ENCODE results near the gene SPRR2A. TPM values are rescaled to one million over a fixed set of nuclear protein-coding genes. Genes with fewer than 3 reads are reported as not detected.
"Not testable (repeated sequence)": the region's sequence is repeated elsewhere in the genome, so short reads cannot be mapped to it uniquely, and the experiment has no call there.

The SPRR2A gene
- total RNA-seq, 3 donors from 2014 or later, result not detected

DNA sequence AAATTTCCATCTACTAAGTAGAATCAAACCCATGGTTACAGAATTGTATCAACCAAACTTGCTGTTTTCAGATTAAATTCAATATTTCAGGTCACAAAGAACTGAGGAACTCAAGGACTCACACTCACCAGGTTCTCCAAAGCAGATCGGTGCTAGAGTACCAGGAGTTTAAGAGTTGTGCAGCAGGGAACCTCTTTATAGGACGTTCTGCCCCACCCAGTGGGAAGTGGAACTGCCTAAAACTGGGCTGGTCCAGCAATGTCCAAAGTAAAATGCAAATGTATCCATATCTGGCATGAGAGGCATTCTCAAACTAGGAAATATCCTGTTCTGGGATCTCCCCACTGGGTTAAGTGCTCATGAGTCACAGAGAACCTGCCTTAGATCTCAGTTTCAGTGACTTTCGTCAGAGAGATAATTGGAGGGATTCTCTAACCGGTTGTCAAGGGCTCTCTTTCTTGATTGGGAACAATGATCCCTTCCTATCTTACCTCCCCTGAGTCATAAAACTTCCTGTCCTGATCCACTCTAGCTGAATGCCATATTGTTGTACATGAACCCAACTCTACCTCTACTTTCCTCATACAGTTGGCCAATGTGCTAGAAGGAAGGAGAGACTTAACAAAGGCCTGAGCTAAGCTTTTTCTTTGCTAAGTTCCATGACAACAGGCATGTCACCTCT is 16.2 kb downstream of the SPRR2A start, which contains the start of gene SPRR2D:
TSS of gene SPRR2D (minus strand) at position 171 of the 682 bp plus-strand sequence. CDS start 774 bp downstream, outside the sequence.
- H3K36me3 Mint-ChIP-seq (ENCODE audit: insufficient read depth), result no peaks in the 10 kb centered on the region
- no peaks in the 10 kb centered on the region for H3K9me3 Mint-ChIP-seq
- no peak for ATAC-seq
- H3K4me3 Mint-ChIP-seq, result no peak within 1 kb of the TSS
- no peaks in the 10 kb centered on the region for H3K4me1 Mint-ChIP-seq (ENCODE audit: low read depth)
- no peak for DNase-seq
- H3K27me3 Mint-ChIP-seq (ENCODE audit: low read depth), result peaks cover 46% of the 10 kb centered on the region

DNA sequence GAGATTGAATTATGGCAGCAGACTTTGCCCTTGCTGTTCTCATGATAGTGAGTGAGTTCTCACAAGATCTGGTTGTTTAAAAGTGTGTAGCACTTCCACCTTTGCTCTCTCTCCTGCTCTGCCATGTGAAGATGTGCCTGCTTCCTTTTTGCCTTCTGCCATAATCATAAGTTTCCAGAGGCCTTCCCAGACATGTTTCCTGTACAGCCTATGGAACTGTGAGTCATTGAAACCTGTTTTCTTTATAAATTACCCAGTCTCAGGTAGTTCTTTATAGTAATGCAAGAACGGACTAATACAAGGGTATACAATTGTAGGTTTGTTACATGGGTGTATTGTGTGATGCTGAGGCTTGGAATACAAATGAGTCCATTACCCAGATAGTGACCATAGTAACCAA is 22.1 kb downstream of the SPRR2A start:
- ATAC-seq, result no peak

DNA sequence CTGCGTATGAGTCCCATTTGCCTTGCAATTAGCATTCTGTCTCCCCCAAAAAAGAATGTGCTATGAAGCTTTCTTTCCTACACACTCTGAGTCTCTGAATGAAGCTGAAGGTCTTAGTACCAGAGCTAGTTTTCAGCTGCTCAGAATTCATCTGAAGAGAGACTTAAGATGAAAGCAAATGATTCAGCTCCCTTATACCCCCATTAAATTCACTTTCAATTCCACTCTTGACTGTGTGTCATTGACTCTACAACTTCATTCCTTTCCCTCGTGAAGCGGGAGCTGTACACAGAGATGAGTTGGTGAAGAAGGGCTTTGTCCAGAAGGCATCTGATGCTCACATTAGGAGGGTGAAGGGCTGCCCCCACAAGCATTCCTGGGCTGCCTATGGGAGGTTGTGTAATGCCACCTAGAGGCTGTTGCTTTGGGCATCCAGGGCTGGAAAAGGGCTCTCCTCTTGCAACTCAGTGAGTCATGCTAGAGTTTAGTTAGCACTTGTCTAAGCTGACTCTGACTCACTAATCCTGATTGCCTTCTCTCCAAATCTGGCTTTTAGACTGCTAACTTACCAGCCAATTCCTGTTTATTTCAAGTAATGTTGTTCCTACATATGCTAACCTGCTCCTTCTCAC is 24.5 kb downstream of the SPRR2A start:
- DNase-seq (no peak), ATAC-seq (peak; percentile 27 to 50)
- Mint-ChIP-seq H3K36me3 (ENCODE audit: insufficient read depth) (no peaks in the 10 kb centered on the region), H3K9me3 (no peaks in the 10 kb centered on the region), H3K4me3 (no peak overlapping the region), H3K4me1 (ENCODE audit: low read depth) (no peaks in the 10 kb centered on the region), H3K27me3 (ENCODE audit: low read depth) (peaks cover 10% of the 10 kb centered on the region)

More for the DNA sequence above, 22.1 kb downstream of the SPRR2A start:
- peaks cover 11% of the 10 kb centered on the region for H3K27me3 Mint-ChIP-seq (ENCODE audit: low read depth)
- H3K4me3 Mint-ChIP-seq, result no peak overlapping the region
- no peak for DNase-seq
- no peaks in the 10 kb centered on the region for H3K36me3 Mint-ChIP-seq (ENCODE audit: insufficient read depth)
- no peaks in the 10 kb centered on the region for H3K4me1 Mint-ChIP-seq (ENCODE audit: low read depth)
- H3K9me3 Mint-ChIP-seq, result no peaks in the 10 kb centered on the region

DNA sequence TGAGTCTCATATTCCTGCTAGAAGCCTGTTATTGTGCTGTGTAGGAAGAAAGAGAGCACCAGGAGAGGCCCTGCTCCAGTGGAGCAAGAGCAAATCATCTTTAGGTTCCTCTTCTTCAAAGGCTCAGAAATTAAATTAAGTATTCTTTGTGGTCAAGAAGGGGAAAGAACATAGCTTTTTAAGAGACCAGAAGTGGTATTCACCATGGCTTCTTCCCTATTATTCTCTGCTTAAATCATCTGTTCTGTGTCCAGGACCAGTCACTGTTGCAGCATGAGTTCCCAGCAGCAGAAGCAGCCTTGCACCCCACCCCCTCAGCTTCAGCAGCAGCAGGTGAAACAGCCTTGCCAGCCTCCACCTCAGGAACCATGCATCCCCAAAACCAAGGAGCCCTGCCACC is 25.2 kb downstream of the SPRR2A start:
- no peaks in the 10 kb centered on the region for H3K4me1 Mint-ChIP-seq (ENCODE audit: low read depth)
- DNase-seq (no peak), ATAC-seq (no peak)
- no peak overlapping the region for H3K4me3 Mint-ChIP-seq
- peaks cover 10% of the 10 kb centered on the region for H3K27me3 Mint-ChIP-seq (ENCODE audit: low read depth)
- H3K36me3 Mint-ChIP-seq (ENCODE audit: insufficient read depth), result no peaks in the 10 kb centered on the region
- H3K9me3 Mint-ChIP-seq, result no peaks in the 10 kb centered on the region

DNA sequence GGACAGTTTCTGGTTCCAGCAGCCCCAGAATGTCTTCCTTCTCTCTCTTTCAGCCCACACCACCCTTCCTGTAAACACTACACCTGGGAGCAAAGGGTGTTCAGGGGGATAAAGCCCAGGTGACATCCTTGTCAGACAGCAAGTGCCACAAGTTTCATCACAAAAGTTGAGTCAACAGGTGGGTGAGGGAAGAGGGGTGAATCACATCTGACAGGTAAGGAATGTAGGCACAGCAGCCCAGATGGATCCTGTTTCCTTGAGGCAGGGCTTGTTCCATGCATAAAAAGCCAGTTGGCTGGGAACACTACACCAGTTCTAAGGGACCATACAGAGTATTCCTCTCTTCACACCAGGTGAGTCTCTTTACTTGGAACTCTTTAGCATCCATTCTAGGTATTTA is 26.4 kb downstream of the SPRR2A start, which contains the start of gene SPRR1B:
TSS of gene SPRR1B (plus strand) at position 309 of the 400 bp plus-strand sequence. CDS start 1,143 bp downstream, outside the sequence.
- no peaks in the 10 kb centered on the region for H3K9me3 Mint-ChIP-seq
- peaks cover 13% of the 10 kb centered on the region for H3K27me3 Mint-ChIP-seq (ENCODE audit: low read depth)
- DNase-seq (no peak), ATAC-seq (no peak)
- H3K36me3 Mint-ChIP-seq (ENCODE audit: insufficient read depth), result no peaks in the 10 kb centered on the region
- H3K4me1 Mint-ChIP-seq (ENCODE audit: low read depth), result no peaks in the 10 kb centered on the region
- no peak within 1 kb of the TSS for H3K4me3 Mint-ChIP-seq

DNA sequence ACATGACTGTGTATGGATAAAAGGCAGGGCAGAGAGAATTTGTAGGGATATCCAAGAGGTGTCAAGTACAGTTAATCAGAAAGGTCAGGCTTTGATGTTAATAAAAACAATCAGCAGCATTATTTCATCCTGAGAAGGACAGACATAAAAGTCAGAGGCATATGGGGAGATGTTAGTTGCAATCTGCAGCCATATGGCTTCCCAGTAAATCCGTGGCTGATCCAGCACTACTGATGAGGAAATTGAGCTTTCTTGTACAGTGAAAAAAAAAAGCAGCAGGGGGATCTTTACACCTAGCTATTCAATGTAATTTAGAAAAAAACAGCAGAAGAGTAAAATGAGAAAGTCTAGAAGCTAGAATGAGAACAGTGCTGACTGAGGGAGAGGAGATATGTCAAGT is 28.5 kb downstream of the SPRR2A start:
- Mint-ChIP-seq H3K36me3 (ENCODE audit: insufficient read depth) (no peaks in the 10 kb centered on the region), H3K9me3 (no peaks in the 10 kb centered on the region), H3K27me3 (ENCODE audit: low read depth) (peaks cover 14% of the 10 kb centered on the region), H3K4me1 (ENCODE audit: low read depth) (no peaks in the 10 kb centered on the region), H3K4me3 (no peak overlapping the region)
- DNase-seq (no peak), ATAC-seq (no peak)

DNA sequence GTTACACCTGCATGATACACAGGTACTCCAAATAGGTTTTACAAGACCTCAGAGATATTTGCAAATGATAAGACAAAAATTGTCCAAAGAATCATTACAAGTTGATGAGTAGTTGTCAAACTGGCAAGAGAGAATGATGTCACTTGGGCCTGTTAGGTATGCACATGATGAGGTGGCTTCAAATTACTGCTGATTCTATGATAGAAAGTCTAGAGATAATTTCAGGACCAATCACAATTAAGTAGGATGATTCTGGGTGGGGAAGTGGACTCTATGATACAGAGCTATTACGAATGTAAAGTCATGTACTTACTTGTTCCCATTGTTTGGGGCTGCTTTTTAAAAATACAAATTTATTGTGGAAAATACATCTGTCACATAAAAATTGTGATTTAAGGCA is 31.5 kb downstream of the SPRR2A start:
- Mint-ChIP-seq H3K36me3 (ENCODE audit: insufficient read depth) (no peaks in the 10 kb centered on the region), H3K9me3 (no peaks in the 10 kb centered on the region), H3K4me1 (ENCODE audit: low read depth) (no peaks in the 10 kb centered on the region), H3K27me3 (ENCODE audit: low read depth) (peaks cover 34% of the 10 kb centered on the region), H3K4me3 (no peak overlapping the region)
- DNase-seq (no peak), ATAC-seq (no peak)

DNA sequence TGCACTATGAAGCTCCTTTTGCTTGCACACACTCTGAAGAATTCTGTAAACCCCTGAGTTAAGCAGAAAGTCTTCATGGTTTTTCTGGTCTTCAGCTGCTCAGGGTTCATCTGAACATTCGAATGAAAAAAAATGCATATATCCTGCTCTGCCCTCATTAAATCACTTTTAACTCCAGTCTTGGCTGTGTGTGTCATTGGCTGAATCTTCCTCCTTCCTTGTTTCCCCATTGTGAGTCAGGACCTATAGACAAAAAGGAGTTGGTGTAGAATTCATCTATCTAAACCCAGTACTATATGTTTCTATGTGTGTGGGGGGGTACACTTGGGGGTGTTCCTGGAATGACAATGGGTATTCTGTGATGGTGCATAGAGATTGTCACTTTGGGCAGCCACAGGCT is 32.9 kb downstream of the SPRR2A start:
- Mint-ChIP-seq H3K4me3 (no peak overlapping the region), H3K36me3 (ENCODE audit: insufficient read depth) (no peaks in the 10 kb centered on the region), H3K27me3 (ENCODE audit: low read depth) (peaks cover 36% of the 10 kb centered on the region), H3K9me3 (no peaks in the 10 kb centered on the region), H3K4me1 (ENCODE audit: low read depth) (no peaks in the 10 kb centered on the region)
- no peak for DNase-seq
- ATAC-seq, result no peak

DNA sequence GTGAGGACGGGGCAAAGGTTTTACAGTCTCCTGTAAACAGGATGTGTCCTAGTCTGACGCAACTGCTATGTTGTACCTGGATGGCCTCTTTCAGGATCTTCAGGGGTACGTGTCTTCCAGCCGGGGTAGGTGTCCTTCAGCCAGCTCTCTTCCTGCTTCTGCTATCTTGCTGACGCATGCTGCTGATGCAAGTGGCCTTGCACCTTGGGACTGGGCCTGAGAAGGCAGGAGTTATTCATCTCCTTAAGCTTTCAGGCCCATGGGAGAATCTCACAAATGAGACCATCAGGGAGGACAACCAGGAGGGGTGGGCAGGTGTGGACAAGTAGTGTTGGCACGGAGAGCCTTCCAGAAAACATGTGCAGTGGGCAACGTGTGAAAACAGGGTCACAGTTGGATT is 34.2 kb downstream of the SPRR2A start:
- H3K36me3 Mint-ChIP-seq (ENCODE audit: insufficient read depth), result no peaks in the 10 kb centered on the region
- DNase-seq, result no peak
- no peaks in the 10 kb centered on the region for H3K9me3 Mint-ChIP-seq
- H3K4me3 Mint-ChIP-seq, result no peak overlapping the region
- H3K27me3 Mint-ChIP-seq (ENCODE audit: low read depth), result peaks cover 37% of the 10 kb centered on the region
- no peaks in the 10 kb centered on the region for H3K4me1 Mint-ChIP-seq (ENCODE audit: low read depth)
- ATAC-seq, result no peak

DNA sequence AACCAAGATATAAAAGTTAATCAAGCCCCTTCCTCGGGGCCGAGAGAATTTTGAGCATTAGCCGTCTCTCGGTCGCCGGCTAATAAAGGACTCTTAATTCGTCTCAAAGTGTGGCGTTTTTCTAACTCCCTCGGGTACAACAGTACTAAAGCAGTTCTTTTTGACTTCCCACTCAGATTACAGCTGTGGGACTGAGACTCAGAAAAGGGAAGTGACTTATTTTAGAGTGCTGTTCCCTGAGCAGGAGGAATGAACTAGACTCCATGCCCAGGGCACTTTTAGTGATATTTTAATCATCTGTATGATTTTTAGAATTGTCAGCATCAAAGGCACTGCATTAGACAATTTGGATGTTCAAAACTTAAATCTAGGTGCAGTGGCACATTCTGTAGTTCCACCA is 35.0 kb downstream of the SPRR2A start:
- DNase-seq; ATAC-seq; H3K4me1 Mint-ChIP-seq (ENCODE audit: low read depth); H3K9me3 Mint-ChIP-seq; H3K36me3 Mint-ChIP-seq (ENCODE audit: insufficient read depth); H3K4me3 Mint-ChIP-seq: not testable (repeated sequence)
- H3K27me3 Mint-ChIP-seq (ENCODE audit: low read depth), result peaks cover 38% of the 10 kb centered on the region

DNA sequence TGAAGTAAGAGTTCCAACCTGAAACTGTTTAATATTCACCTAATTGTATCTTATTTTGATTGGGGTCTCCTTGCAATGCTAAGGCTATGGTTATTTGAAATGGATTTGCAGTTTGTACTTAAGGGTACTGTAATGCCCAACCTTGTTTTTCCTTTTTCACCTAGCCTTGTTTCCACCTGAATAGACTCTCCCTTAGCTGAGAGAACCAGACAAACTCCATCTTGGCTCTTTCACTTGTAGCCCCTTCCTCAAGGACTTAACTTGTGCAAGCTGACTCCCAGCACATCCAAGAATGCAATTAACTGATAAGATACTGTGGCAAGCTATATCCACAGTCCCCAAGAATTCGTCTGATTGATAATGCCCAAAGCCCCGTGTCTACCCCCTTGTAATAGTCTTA is 35.5 kb downstream of the SPRR2A start:
- H3K9me3 Mint-ChIP-seq; H3K36me3 Mint-ChIP-seq (ENCODE audit: insufficient read depth); H3K4me3 Mint-ChIP-seq; H3K4me1 Mint-ChIP-seq (ENCODE audit: low read depth); ATAC-seq; DNase-seq: not testable (repeated sequence)
- H3K27me3 Mint-ChIP-seq (ENCODE audit: low read depth), result peaks cover 38% of the 10 kb centered on the region

DNA sequence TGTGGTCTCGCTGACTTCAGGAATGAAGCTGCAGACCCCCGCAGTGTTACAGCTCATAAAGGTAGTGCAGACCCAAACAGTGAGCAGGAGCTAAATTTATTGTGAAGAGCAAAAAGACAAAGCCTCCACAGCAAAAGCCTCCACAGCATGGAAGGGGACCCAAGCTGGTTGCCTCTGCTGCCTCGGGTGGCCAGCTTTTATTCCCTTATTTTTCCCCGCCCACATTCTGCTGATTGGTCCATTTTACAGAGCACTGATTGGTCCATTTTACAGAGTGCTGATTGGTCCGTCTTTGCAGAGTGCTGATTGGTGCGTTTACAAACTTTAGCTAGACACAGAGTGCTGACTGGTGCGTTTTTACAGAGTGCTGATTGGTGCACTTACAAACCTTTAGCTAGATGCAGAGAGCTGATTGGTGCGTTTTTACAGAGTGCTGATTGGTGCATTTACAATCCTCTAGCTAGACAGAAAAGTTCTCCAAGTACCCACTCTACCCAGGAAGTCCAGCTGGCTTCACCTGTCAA is 46.0 kb downstream of the SPRR2A start:
- not testable (repeated sequence) for H3K27me3 Mint-ChIP-seq (ENCODE audit: low read depth); ATAC-seq; H3K4me1 Mint-ChIP-seq (ENCODE audit: low read depth); DNase-seq; H3K36me3 Mint-ChIP-seq (ENCODE audit: insufficient read depth); H3K9me3 Mint-ChIP-seq; H3K4me3 Mint-ChIP-seq
